Activated CD8-positive, alpha-beta T cell treated with anti-CD3 and anti-CD28 coated beads for 36 hours (primary cell): ENCODE measurements around the gene TBC1D21. TPM values are rescaled to one million over a fixed set of nuclear protein-coding genes. Genes with fewer than 3 reads are reported as not detected.

ENCODE experiments used
- ATAC-seq: fragments of 200-7000 bp; cut with Tn5 transposase; one replicate; pipeline ENCODE4 v1.10.0; 2021; ENCODE audit warnings: mild to moderate bottlenecking, moderate library complexity
- CTCF ChIA-PET: fragments of 350-600 bp; sonication (Branson Sonifier 250); formaldehyde crosslinking; loops from one replicate; lab custom pipeline; 2021; ENCODE audit warnings: antibody characterized with exemption; lab: Charles Lee
- POLR2A ChIA-PET: fragments of 350-600 bp; sonication (Branson Sonifier 250); formaldehyde crosslinking; loops from one replicate; lab custom pipeline; 2021; ENCODE audit warnings: antibody characterized with exemption; lab: Charles Lee
- DNase-seq: peaks from one replicate; pipeline ENCODE4 v3.0.0-alpha.2; 2020
- H3K27ac Mint-ChIP-seq: one replicate; pipeline ENCODE4 v1.8.0; 2021; ENCODE audit warnings: mild to moderate bottlenecking, mixed read lengths
- H3K27me3 Mint-ChIP-seq: one replicate; pipeline ENCODE4 v1.8.0; 2021; ENCODE audit warnings: mixed read lengths
- H3K36me3 Mint-ChIP-seq: one replicate; pipeline ENCODE4 v1.8.0; 2021; ENCODE audit warnings: low read depth, mixed read lengths
- H3K4me1 Mint-ChIP-seq: one replicate; pipeline ENCODE4 v1.8.0; 2021; ENCODE audit warnings: low read depth, mixed read lengths
- H3K4me3 Mint-ChIP-seq: one replicate; pipeline ENCODE4 v1.8.0; 2021; ENCODE audit warnings: mild to moderate bottlenecking, moderate library complexity, mixed read lengths
- H3K9me3 Mint-ChIP-seq: one replicate; pipeline ENCODE4 v1.8.0; 2021; ENCODE audit warnings: mixed read lengths
- CTCF ChIP-seq: fragments of 200-600 bp; IDR thresholded peaks from one replicate; pipeline ENCODE4 v1.8.0; 2022; ENCODE audit warnings: antibody characterized with exemption, mild to moderate bottlenecking
- intact Hi-C: fragments of 100-400 bp; cut with micrococcal nuclease; formaldehyde crosslinking; loops from one replicate; pipeline ENCODE4 v1.10.0; 2022
- total RNA-seq, 2 experiments: library from RNA; stranded (reverse); gene quantifications; one replicate each; pipeline ENCODE4 v1.2.3, GENCODE V29; 2021

TBC1D21 gene
- total RNA-seq, 2 experiments from 2014 or later: not detected

- no peaks in the 10 kb centered on the region for H3K27me3 Mint-ChIP-seq
- H3K27ac Mint-ChIP-seq: no peak overlapping the region
- ChIA-PET CTCF (interaction anchor here (0.8 to 2.9 kb wide), 2 partner anchors 28 to 52 kb away, joined by 3 to 9 read pairs; no protein-coding TSS in a partner anchor), POLR2A (interaction anchor here (3.0 kb wide), 1 partner anchor 9 kb away, joined by 8 read pairs; no protein-coding TSS in a partner anchor)
- intact Hi-C loops: no loop called here
- peaks cover 47% of the 10 kb centered on the region for H3K4me1 Mint-ChIP-seq
- ATAC-seq (no peak), DNase-seq (no peak)
- H3K36me3 Mint-ChIP-seq: no peaks in the 10 kb centered on the region
- peak overlapping the region; percentile 28 for H3K4me3 Mint-ChIP-seq
- H3K9me3 Mint-ChIP-seq: no peaks in the 10 kb centered on the region
- TF ChIP-seq CTCF: no peak
Measured at GRCh38 chr15:73925848-73926218, 52.5 kb downstream of the TBC1D21 start.

GRCh38 chr15:73926219-73927002 lies 53.0 kb downstream of the TBC1D21 start, which contains the start of gene LOXL1:
Gene LOXL1, plus strand, starts transcription at chr15:73926462. Its CDS starts 322 bp downstream, at chr15:73926784.
- H3K9me3 Mint-ChIP-seq: no peaks in the 10 kb centered on the region
- DNase-seq (no peak), ATAC-seq (no peak)
- ChIA-PET POLR2A (interaction anchor here (3.0 kb wide), 1 partner anchor 9 kb away, joined by 8 read pairs; no protein-coding TSS in a partner anchor), CTCF (interaction anchor here (0.9 to 3.6 kb wide), 8 partner anchors 8 to 296 kb away, joined by 3 to 18 read pairs (median 10); partner anchors contain the start of gene TBC1D21)
- no peaks in the 10 kb centered on the region for H3K36me3 Mint-ChIP-seq
- H3K27me3 Mint-ChIP-seq: no peaks in the 10 kb centered on the region
- H3K4me1 Mint-ChIP-seq: peaks cover 43% of the 10 kb centered on the region
- intact Hi-C loops: no loop called here
- H3K4me3 Mint-ChIP-seq: peak within 1 kb of the TSS; percentile 58
- no peak within 1 kb of the TSS for H3K27ac Mint-ChIP-seq
- no peak for TF ChIP-seq CTCF

GRCh38 chr15:73927003-73927475 lies 53.7 kb downstream of the TBC1D21 start:
- Mint-ChIP-seq H3K4me1 (peaks cover 39% of the 10 kb centered on the region), H3K36me3 (no peaks in the 10 kb centered on the region), H3K27me3 (no peaks in the 10 kb centered on the region), H3K9me3 (no peaks in the 10 kb centered on the region), H3K27ac (no peak overlapping the region), H3K4me3 (peak overlapping the region; percentile 58)
- CTCF ChIA-PET: interaction anchor here (0.7 to 3.6 kb wide), 28 partner anchors 9 to 296 kb away, joined by 3 to 22 read pairs (median 5); partner anchors contain the start of gene TBC1D21
- POLR2A ChIA-PET: interaction anchor here (1.3 kb wide), 1 partner anchor 28 kb away, joined by 3 read pairs; no protein-coding TSS in a partner anchor
- peak; percentile 40 for DNase-seq
- TF ChIP-seq CTCF: no peak
- peak; percentile 2 for ATAC-seq
- intact Hi-C loops: no loop called here

GRCh38 chr15:73927476-73928240 lies 54.3 kb downstream of the TBC1D21 start:
- Mint-ChIP-seq H3K9me3 (no peaks in the 10 kb centered on the region), H3K4me3 (peak overlapping the region; percentile 70), H3K36me3 (no peaks in the 10 kb centered on the region), H3K27ac (peak overlapping the region; percentile 68), H3K27me3 (no peaks in the 10 kb centered on the region), H3K4me1 (peaks cover 39% of the 10 kb centered on the region)
- ChIA-PET POLR2A (interaction anchor here (1.3 kb wide), 1 partner anchor 28 kb away, joined by 3 read pairs; no protein-coding TSS in a partner anchor), CTCF (interaction anchor here (0.6 to 3.6 kb wide), 35 partner anchors 7 to 297 kb away, joined by 3 to 22 read pairs (median 4); partner anchors contain the start of gene TBC1D21)
- ATAC-seq: peak; percentile 81
- peak; percentile 84 for DNase-seq
- peak; percentile 95 for TF ChIP-seq CTCF
- intact Hi-C loops: no loop called here
